Activated T-helper 2 cell treated with anti-CD3 and anti-CD28 coated beads, Interferon-gamma antibody, Interleukin-2, Interleukin-4, amounts not matched to agents 10 μg/mL and 5 μg/mL and 100 μg/mL, durations not matched to agents 14 hours and 24 hours and 36 hours (primary cell): ENCODE results near the gene RHOF. TPM values are rescaled to one million over a fixed set of nuclear protein-coding genes. Genes with fewer than 3 reads are reported as not detected.

ENCODE experiments used
- DNase-seq: peaks from one replicate; pipeline ENCODE4 v3.0.0; 2021; ENCODE audit warnings: low spot score
- H3K27ac Mint-ChIP-seq: one replicate; pipeline ENCODE4 v1.8.0; 2021; ENCODE audit warnings: mixed read lengths
- H3K27me3 Mint-ChIP-seq: one replicate; pipeline ENCODE4 v1.8.0; 2021; ENCODE audit warnings: low read depth, mixed read lengths
- H3K36me3 Mint-ChIP-seq: one replicate; pipeline ENCODE4 v1.8.0; 2021; ENCODE audit warnings: low read depth, mixed read lengths
- H3K4me1 Mint-ChIP-seq: one replicate; pipeline ENCODE4 v1.8.0; 2021; ENCODE audit warnings: low read depth, mixed read lengths
- H3K4me3 Mint-ChIP-seq: one replicate; pipeline ENCODE4 v1.8.0; 2021; ENCODE audit warnings: low read depth, mild to moderate bottlenecking, moderate library complexity, mixed read lengths
- H3K9me3 Mint-ChIP-seq: one replicate; pipeline ENCODE4 v1.8.0; 2021; ENCODE audit warnings: mixed read lengths
- intact Hi-C: fragments of 100-400 bp; cut with micrococcal nuclease; formaldehyde crosslinking; loops from one replicate; pipeline ENCODE4 v1.15.1; 2023
- total RNA-seq: library from RNA; stranded (reverse); gene quantifications from 2 replicates; pipeline ENCODE4 v1.2.3, GENCODE V29; 2022

RHOF gene
- total RNA-seq, 1 donor from 2014 or later: 115 TPM

DNA sequence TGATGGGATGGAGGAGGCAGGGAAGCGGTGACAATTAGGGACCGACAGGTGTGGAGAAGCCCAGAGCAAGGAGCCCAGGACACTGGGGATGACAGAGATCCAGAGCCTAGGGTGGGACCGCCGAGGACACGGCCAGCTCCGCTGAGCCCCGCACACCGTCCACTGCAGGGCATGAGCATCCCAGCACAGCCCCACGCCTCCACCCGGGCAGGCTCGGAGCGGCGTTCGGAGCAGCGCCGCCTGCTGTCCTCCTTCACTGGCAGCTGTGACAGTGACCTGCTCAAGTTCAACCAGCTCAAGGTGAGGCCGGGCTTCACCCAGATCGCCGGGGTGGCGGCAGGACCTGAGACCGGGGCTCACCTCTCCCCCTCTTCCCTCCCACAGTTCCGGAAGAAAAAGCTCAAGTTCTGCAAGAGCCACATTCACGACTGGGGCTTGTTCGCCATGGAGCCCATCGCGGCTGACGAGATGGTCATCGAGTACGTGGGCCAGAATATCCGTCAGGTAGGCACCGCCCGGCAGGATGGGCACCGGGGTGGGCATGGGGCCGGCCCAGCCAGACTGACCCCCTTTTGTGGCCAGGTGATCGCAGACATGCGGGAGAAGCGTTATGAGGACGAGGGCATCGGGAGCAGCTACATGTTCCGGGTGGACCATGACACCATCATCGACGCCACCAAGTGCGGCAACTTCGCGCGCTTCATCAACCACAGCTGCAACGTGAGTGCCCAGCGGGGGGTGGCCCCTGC is 34.0 kb upstream of the RHOF start:
- peaks cover 69% of the 10 kb centered on the region for H3K36me3 Mint-ChIP-seq
- intact Hi-C loops: no loop called here
- H3K4me1 Mint-ChIP-seq: no peaks in the 10 kb centered on the region
- no peak overlapping the region for H3K27ac Mint-ChIP-seq
- H3K4me3 Mint-ChIP-seq: no peak overlapping the region
- DNase-seq: no peak
- no peaks in the 10 kb centered on the region for H3K9me3 Mint-ChIP-seq
- H3K27me3 Mint-ChIP-seq: no peaks in the 10 kb centered on the region

- Mint-ChIP-seq H3K4me3 (no peak overlapping the region), H3K36me3 (peaks cover 59% of the 10 kb centered on the region), H3K27me3 (no peaks in the 10 kb centered on the region), H3K27ac (no peak overlapping the region), H3K4me1 (no peaks in the 10 kb centered on the region), H3K9me3 (no peaks in the 10 kb centered on the region)
- intact Hi-C loops: no loop called here
- no peak for DNase-seq
Observed at GRCh38 chr12:121826318-121827150, 33.0 kb upstream of the RHOF start.

DNA sequence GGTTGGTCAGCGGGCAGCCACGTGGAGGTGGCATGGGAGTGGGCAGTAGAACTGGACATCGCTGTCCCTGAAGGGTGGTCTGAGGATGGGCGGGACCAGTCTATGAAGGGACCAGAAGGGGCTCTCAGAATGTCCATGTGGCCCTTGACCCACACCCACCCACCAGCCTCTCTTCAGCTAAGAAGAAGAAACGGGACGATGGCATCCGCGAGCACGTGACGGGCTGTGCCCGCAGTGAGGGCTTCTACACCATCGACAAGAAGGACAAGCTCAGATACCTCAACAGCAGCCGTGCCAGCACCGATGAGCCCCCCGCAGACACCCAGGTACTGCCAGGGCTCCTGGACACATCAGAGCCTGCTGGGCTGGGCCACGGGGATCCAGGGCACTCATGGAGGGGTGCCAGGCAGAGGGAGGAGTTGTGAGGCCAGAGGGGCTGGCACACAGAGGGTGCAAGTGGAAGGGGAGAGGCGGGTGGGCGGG is 31.6 kb upstream of the RHOF start:
- no peak overlapping the region for H3K27ac Mint-ChIP-seq
- intact Hi-C loops: no loop called here
- no peaks in the 10 kb centered on the region for H3K4me1 Mint-ChIP-seq
- H3K4me3 Mint-ChIP-seq: no peak overlapping the region
- no peaks in the 10 kb centered on the region for H3K9me3 Mint-ChIP-seq
- no peak for DNase-seq
- no peaks in the 10 kb centered on the region for H3K27me3 Mint-ChIP-seq
- peaks cover 58% of the 10 kb centered on the region for H3K36me3 Mint-ChIP-seq

DNA sequence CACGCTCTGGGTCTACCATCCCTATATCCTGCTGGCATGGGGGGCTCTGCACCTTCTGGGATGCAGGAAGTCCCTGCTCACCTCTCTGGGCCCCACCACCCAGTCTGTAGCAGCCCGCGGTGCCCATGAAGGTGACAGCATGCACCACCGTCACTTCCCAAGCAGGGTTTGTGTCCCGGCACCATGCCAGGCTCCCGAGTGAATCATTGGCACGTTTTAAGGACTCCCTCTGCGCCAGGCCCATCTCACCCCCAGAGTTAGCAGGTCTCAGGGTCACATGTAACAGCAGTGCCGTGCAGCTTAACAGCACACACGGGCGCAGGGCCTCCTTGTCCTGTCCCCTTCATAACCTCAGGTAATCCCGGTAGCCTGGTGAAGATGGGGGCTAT is 30.2 kb upstream of the RHOF start:
- no peak overlapping the region for H3K4me3 Mint-ChIP-seq
- intact Hi-C loops: no loop called here
- DNase-seq: no peak
- H3K36me3 Mint-ChIP-seq: peaks cover 53% of the 10 kb centered on the region
- no peaks in the 10 kb centered on the region for H3K9me3 Mint-ChIP-seq
- H3K27ac Mint-ChIP-seq: no peak overlapping the region
- no peaks in the 10 kb centered on the region for H3K27me3 Mint-ChIP-seq
- H3K4me1 Mint-ChIP-seq: no peaks in the 10 kb centered on the region

DNA sequence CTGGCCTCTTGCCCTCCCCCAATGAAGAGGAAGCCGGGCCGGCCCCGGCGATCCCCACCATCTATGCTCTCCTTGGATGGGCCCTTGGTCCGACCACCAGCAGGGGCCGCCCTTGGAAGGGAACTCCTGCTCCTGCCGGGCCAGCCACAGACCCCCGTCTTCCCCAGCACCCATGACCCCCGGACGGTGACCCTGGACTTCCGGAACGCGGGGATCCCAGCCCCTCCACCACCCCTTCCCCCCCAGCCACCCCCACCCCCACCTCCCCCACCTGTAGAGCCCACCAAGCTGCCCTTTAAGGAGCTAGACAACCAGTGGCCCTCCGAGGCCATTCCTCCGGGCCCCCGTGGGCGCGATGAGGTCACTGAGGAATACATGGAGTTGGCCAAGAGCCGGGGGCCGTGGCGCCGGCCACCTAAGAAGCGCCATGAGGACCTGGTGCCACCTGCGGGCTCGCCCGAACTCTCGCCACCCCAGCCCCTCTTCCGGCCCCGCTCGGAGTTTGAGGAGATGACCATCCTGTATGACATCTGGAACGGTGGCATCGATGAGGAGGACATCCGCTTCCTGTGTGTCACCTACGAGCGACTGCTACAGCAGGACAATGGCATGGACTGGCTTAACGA is 29.7 kb upstream of the RHOF start:
- Mint-ChIP-seq H3K4me3 (no peak overlapping the region), H3K4me1 (no peaks in the 10 kb centered on the region), H3K27me3 (no peaks in the 10 kb centered on the region), H3K36me3 (peaks cover 49% of the 10 kb centered on the region), H3K9me3 (no peaks in the 10 kb centered on the region), H3K27ac (no peak overlapping the region)
- no peak for DNase-seq
- intact Hi-C loops: no loop called here

GRCh38 chr12:121822393-121823100 is 29.1 kb upstream of the RHOF start:
- no peaks in the 10 kb centered on the region for H3K27me3 Mint-ChIP-seq
- no peaks in the 10 kb centered on the region for H3K9me3 Mint-ChIP-seq
- no peak for DNase-seq
- intact Hi-C loops: no loop called here
- H3K4me3 Mint-ChIP-seq: no peak overlapping the region
- H3K4me1 Mint-ChIP-seq: no peaks in the 10 kb centered on the region
- H3K36me3 Mint-ChIP-seq: peaks cover 54% of the 10 kb centered on the region
- H3K27ac Mint-ChIP-seq: no peak overlapping the region

DNA sequence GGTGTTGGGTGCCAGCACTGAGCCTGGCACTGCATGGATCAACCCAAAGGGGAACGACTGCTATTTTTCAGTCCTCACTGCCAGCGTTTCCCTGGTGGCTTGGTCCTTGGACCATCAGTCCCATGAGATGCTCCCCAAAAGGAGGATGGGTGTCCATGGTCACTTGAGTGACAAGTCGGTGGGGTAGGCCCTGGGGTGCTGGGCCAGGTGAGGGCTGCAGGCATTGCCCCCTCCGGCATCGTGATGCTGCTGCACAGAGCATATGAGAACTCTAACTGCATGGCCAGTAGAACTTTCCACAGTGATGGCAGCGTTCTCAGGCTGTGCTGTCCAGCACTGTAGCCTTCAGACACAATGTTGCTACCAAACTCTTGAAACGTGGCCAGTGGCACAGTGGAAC is 26.6 kb upstream of the RHOF start:
- Mint-ChIP-seq H3K4me3 (no peak overlapping the region), H3K27me3 (no peaks in the 10 kb centered on the region), H3K27ac (no peak overlapping the region), H3K36me3 (peaks cover 56% of the 10 kb centered on the region), H3K9me3 (no peaks in the 10 kb centered on the region), H3K4me1 (peaks cover 1% of the 10 kb centered on the region)
- intact Hi-C loops: no loop called here
- no peak for DNase-seq

DNA sequence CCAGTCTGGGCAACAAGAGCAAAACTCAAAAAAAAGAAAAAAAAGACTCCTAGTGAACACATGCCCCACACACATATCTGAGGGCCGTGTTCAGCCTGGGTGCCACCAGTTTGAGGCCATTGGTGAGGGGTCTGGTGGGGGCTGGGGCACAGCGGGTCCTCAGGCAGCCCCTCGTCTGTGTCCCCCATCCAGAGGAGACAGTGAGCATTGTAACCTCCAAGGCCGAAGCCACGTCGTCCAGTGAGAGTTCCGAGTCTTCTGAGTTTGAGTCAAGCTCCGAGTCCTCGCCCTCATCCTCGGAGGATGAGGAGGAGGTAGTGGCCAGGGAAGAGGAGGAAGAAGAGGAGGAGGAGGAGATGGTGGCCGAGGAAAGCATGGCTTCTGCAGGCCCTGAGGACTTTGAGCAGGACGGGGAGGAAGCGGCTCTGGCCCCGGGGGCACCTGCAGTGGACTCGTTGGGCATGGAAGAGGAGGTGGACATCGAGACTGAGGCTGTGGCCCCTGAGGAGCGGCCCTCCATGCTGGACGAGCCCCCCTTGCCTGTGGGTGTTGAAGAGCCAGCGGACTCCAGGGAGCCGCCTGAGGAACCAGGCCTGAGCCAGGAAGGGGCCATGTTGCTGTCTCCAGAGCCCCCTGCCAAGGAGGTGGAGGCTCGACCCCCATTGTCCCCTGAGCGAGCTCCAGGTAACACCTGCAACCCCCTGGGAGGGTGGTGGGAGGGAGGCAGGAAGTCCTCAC is 25.9 kb upstream of the RHOF start:
- Mint-ChIP-seq H3K27ac (no peak overlapping the region), H3K4me3 (no peak overlapping the region), H3K27me3 (no peaks in the 10 kb centered on the region), H3K9me3 (no peaks in the 10 kb centered on the region), H3K36me3 (peaks cover 58% of the 10 kb centered on the region), H3K4me1 (peaks cover 1% of the 10 kb centered on the region)
- intact Hi-C loops: no loop called here
- no peak for DNase-seq

DNA sequence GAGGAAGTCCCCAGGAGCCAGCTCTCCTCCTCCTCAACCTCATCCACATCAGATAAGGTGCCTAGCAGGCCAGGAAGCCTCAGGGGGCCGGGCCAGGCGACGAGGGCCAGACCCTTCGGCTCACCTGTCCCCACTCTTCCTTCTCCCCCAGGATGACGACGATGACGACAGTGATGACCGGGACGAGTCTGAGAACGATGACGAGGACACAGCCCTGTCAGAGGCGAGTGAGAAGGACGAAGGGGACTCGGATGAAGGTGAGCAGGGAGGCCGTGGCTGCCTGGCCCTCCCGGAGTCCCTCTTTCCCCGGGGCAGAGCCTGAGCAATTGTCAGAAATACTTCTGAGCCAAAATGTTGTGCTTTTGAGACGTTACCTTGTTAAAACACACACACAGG is 24.2 kb upstream of the RHOF start:
- H3K27ac Mint-ChIP-seq: no peak overlapping the region
- no peaks in the 10 kb centered on the region for H3K9me3 Mint-ChIP-seq
- no peaks in the 10 kb centered on the region for H3K27me3 Mint-ChIP-seq
- peaks cover 11% of the 10 kb centered on the region for H3K4me1 Mint-ChIP-seq
- DNase-seq: no peak
- H3K4me3 Mint-ChIP-seq: no peak overlapping the region
- intact Hi-C loops: no loop called here
- peaks cover 58% of the 10 kb centered on the region for H3K36me3 Mint-ChIP-seq

- peaks cover 16% of the 10 kb centered on the region for H3K4me1 Mint-ChIP-seq
Observed at GRCh38 chr12:121816925-121817647, 23.6 kb upstream of the RHOF start.

DNA sequence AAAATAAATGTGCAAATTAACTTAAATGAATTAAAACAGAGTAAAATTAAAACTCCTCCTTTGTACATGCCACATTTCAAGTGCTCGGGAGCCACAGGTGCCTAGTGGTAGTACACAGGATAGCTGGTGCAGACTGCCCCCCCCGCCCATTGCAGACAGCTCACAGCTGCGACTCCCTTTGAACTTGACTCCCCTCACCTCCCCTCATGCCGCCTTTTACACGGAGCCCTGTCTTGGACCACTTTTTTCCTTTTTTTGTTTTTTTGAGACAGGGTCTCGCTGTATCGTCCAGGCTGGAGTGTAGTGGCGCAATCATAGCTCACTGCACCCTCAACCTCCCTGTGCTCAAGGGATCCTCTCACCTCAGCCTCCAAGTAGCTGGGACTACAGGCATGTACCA is 21.8 kb upstream of the RHOF start:
- H3K27me3 Mint-ChIP-seq: no peaks in the 10 kb centered on the region
- no peak overlapping the region for H3K4me3 Mint-ChIP-seq
- H3K27ac Mint-ChIP-seq: no peak overlapping the region
- peaks cover 67% of the 10 kb centered on the region for H3K36me3 Mint-ChIP-seq
- intact Hi-C loops: no loop called here
- H3K4me1 Mint-ChIP-seq: peaks cover 28% of the 10 kb centered on the region
- no peak for DNase-seq
- no peaks in the 10 kb centered on the region for H3K9me3 Mint-ChIP-seq

More at GRCh38 chr12:121816925-121817647, 23.6 kb upstream of the RHOF start:
- H3K36me3 Mint-ChIP-seq: peaks cover 63% of the 10 kb centered on the region
- no peaks in the 10 kb centered on the region for H3K27me3 Mint-ChIP-seq
- H3K9me3 Mint-ChIP-seq: no peaks in the 10 kb centered on the region
- no peak overlapping the region for H3K27ac Mint-ChIP-seq
- intact Hi-C loops: no loop called here
- DNase-seq: no peak
- no peak overlapping the region for H3K4me3 Mint-ChIP-seq
